ENCODE measurements around the gene P2RY13. TPM values are rescaled to one million over a fixed set of nuclear protein-coding genes. Genes with fewer than 3 reads are reported as not detected.

The P2RY13 gene
- total RNA-seq, 4 donors from 2014 or later, result 2.1 to 6.0 (median 3.4) TPM

DNA sequence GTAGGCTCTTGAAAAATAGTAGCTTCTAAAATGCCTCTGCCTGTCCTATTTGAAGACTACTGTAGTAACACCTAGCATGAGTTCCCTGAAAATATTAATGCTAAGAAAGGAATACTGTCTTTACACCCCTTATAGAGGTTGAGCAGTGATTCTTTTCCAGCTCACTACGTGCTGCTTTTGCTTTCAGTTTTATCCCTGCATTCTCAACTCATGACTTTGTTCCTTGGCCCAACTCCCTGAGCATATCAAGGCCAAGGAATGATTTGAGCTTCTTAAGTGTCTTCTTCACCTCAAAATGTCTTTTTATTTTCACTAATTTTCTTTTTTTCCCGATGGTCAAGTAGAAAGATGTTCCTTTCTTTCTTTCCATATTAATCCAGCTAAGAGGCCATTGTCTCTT lies 16.5 kb upstream of the P2RY13 start:
- TF ChIP-seq, protein P1, sequence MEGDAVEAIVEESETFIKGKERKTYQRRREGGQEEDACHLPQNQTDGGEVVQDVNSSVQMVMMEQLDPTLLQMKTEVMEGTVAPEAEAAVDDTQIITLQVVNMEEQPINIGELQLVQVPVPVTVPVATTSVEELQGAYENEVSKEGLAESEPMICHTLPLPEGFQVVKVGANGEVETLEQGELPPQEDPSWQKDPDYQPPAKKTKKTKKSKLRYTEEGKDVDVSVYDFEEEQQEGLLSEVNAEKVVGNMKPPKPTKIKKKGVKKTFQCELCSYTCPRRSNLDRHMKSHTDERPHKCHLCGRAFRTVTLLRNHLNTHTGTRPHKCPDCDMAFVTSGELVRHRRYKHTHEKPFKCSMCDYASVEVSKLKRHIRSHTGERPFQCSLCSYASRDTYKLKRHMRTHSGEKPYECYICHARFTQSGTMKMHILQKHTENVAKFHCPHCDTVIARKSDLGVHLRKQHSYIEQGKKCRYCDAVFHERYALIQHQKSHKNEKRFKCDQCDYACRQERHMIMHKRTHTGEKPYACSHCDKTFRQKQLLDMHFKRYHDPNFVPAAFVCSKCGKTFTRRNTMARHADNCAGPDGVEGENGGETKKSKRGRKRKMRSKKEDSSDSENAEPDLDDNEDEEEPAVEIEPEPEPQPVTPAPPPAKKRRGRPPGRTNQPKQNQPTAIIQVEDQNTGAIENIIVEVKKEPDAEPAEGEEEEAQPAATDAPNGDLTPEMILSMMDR (IDR thresholded peaks at IDR 0.05; ENCODE audit: low read depth), result no peak

DNA sequence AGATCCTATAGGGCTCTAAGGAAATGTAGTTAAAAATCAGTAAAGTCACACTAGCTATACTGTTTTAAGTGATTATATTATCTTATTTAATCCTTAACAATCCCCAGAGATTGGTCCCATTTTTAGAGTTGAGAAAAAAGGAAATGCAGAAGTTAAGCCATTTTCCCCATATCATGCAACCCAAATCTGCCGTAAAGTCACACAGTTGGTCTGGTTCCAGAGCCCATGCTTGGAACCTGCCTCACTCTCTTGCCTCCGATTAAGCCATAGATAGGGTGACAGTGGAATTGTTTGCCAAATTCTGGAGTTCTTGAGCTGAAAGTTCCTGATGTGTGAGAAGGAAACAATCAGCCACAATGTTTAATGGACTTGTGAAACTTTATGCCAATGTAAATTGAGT lies 2.3 kb upstream of the P2RY13 start:
- TF ChIP-seq, protein P1 (IDR thresholded peaks at IDR 0.05; ENCODE audit: low read depth), result no peak

DNA sequence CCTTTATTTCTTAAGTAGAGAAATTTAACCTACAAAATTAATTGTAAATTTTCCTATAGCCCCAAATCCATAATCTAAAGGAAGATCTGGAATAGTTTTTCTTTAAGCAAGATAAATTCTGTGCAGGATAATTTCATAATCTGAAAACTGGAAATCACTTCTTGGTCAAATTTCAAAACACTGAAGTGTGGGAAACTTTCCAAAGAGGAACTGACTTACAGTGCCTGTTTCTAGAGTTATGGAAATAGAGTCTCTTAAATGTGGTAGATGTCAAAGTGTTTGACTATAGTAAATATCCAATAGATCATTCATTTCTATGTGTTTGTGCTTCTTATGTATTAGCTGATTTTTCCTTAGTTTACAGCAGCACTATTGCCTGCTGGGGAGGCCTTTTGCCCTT lies 1.6 kb upstream of the P2RY13 start:
- TF ChIP-seq, protein P1 (IDR thresholded peaks at IDR 0.05; ENCODE audit: low read depth), result no peak

DNA sequence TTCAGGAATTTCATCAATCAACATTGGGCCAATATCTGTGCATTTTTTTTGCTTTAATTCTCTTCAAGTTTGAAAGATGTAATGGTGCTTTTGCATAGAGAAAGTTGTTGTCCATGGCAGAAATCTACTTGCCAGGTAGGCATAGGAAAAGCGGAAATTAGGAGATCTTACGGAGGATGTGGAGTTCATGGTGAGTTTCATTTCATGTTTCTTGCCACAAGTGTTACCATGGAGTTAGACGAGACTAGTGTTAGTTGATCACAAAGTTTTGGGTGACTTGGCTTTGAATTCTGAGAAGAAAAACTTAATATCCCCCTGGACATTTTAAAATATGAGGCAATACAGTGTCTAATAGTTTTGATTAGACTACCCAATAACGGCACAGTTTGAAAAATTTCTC lies 1.0 kb upstream of the P2RY13 start:
- TF ChIP-seq, protein P1 (IDR thresholded peaks at IDR 0.05; ENCODE audit: low read depth), result no peak

DNA sequence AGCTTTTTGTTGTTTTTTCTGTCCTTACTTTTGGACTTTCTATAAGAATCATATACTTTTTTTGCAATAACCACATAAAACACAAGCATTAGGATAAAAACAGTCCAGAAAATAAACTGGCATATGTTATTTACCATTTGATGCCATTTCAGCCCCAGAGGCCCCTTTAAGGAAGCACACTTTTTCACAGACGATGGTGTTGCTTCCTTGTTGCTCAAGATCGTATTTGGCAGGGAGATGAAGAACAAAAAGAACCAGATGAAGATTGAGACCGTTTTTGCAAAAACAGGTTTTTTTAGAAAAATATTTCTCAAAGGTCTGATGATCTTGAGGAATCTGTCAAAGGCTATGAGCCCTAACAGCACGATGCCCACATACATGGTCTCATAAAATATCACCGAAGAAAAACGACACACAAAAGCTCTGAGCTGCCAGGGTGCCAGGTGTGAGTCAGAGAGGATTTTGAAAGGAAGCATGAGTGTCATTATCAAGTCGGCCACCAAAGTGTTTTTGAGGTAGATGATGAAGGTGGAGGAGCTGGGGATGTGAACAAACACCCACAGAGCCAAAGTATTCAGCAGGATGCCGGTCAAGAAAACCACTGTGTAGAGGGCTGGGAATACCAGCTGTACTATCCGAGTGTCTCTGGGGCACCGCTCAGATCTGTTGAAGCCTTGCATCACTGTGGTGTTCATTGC lies 902 bp downstream of the P2RY13 start:
- TF ChIP-seq, protein P1 (IDR thresholded peaks at IDR 0.05; ENCODE audit: low read depth), result no peak

DNA sequence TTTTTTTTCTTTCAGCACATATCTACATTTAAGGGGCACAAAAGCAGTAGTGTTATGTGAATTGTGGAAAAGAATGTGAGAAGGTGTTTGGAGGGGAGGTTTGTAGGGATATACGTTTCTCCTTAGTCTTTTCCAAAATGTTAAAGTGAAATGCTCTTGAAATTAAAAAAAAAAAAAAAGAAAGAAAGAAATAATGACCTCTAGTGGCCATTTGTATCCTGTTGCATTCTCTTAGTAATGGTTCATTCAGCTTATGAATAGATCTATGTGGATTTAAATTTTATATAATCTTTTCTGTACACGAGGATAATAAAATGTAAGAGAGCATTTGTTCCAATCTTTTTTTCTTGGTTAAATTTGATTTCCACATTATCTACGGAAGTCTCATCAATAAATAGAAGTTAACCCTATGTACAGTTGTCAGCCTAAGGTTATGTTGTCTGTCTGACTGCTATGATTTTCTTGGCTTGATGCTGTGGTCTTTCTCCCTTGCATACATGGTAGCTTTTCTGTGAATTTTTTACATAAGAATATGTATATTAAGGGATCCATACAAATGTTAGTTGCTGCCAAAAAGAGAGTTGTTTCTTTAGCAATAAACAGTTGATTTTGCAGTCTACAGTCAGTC lies 1.7 kb downstream of the P2RY13 start:
- TF ChIP-seq, protein P1 (IDR thresholded peaks at IDR 0.05; ENCODE audit: low read depth), result no peak

DNA sequence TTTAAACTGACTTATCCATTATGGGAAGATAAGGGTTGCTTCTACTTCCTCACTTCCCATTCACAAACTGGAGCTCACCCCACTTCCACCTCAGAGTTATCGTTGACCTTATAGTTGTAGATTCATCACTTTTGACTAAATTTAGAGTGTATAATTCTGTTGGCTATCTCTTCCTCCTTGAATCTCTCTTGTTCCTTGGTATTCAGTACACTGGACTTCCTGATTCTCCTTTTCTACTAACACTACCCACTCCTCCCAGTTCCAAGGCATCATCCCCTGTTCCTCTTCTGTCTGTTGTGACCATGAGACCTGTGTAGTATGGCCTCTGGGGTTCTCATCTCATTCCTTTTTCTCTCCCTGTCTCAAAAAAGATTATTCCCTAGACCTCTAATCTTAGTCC lies 6.8 kb downstream of the P2RY13 start:
- TF ChIP-seq, protein P1 (IDR thresholded peaks at IDR 0.05; ENCODE audit: low read depth), result no peak
